ENCODE measurements around the gene TOMM7.
"Not testable (repeated sequence)": the region's sequence is repeated elsewhere in the genome, so short reads cannot be mapped to it uniquely, and the experiment has no call there.

The TOMM7 gene

GRCh38 chr7:22827563-22827962, 4.9 kb upstream of the TOMM7 start:
- no peak for DNase-seq (ENCODE audit: low read depth)
- no peak overlapping the region for H3K4me3 ChIP-seq (ENCODE audit: low read depth, low read length)

DNA sequence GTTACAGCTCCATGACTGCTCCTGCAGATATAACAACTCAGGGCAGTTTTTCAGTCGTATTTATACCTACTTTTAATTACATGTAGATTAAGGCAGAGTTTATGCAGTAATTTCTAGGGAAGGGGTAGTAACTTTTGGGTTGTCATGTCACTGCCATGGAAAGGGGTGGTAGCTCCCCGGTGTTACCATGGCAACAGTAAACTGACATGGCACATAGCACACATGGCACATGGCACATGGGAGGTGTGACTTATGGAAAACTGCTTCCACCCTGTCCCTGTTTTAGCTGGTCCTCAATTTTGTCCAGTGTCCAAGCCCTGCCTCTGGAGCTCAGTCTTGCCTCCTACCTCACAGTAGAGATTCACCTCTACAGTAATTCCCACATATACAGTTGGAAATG, 3.9 kb upstream of the TOMM7 start:
- no peak for DNase-seq (ENCODE audit: low read depth)
- H3K4me3 ChIP-seq (ENCODE audit: low read depth, low read length), result no peak overlapping the region

DNA sequence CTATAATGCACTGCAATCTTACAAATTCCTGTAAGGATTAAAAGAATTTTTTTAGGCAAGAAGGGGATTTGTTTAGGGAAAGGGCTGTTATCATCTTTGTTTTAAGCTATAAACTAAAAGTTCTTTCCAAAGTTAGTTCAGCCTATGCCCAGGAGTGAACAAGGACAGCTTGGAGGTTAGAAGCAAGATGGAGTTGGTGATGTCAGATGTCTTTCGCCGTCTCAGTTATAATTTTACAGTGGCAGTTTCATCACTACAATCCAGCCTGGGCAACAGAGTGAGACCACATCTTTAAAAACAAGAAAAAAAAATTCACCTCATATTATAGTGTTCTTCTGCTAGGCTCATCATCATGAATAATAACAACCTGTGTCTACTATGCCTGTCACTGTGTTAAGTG, 2.1 kb upstream of the TOMM7 start:
- DNase-seq (ENCODE audit: low read depth), result no peak
- H3K4me3 ChIP-seq (ENCODE audit: low read depth, low read length), result no peak overlapping the region

GRCh38 chr7:22823142-22823497, 471 bp upstream of the TOMM7 start:
- DNase-seq (ENCODE audit: low read depth), result no peak
- peak overlapping the region; percentile 97 for H3K4me3 ChIP-seq (ENCODE audit: low read depth, low read length)

GRCh38 chr7:22821702-22822485, 755 bp downstream of the TOMM7 start:
- peak overlapping the region; percentile 97 for H3K4me3 ChIP-seq (ENCODE audit: low read depth, low read length)
- no peak for DNase-seq (ENCODE audit: low read depth)

DNA sequence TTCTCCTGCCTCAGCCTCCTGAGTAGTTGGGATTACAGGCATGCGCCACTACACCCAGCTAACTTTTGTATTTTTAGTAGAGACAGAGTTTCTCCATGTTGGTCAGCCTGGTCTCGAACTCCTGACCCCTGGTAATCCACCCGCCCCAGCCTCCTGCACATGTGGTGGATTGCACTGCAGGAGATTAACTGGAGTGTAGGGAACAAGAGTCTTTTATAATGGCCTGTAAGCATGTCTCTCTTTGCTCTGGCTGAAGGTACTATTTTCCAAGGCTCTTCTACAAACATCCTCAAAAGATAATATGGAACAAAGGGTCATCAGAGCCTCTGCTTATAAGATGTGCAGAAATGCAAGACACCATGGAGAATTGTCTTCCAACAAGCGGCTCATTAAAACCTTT, 3.2 kb downstream of the TOMM7 start:
- H3K4me3 ChIP-seq (ENCODE audit: low read depth, low read length), result no peak overlapping the region
- no peak for DNase-seq (ENCODE audit: low read depth)

DNA sequence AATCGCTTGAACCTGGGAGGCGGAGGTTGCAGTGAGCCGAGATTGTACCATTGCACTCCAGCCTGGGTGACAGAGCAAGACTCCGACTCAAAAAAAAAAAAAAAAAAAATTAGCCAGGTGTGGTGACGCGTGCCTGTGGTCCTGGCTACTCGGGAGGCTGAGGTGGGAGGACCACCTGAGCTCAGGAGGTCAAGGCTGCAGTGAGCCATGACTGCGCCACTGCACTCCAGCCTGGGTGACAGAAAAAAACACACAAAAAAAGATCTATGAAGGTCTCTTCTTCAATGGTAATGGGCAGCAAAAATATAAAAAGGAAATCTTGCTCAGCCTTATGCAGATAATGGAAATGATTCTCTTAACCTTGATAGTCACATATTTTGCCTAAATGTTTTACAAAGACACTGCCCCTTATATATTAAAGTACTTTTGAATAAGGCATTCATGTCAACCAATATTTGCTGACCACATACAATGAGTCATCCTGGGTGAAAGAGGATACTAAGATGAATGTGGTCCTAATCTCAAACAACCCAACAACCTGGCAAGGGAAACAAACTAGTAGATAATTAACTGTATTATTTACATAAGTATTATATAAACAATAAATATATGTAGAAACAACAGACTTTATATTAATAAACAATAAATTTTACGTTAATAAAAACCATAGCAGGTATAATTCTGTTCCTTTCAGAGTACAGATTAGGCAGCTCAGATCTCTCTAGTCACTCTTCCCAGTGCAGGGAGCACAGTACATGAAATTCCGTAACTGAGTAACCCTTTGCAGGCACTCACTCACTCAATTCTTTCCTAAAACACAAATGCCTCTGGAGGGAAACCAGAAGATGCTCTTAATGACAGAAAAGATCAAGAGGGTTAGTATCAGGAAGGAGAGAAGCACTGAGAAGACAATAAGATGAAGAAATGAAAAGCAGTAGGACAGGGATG, 8.1 kb downstream of the TOMM7 start:
- no peak for DNase-seq (ENCODE audit: low read depth)
- no peak overlapping the region for H3K4me3 ChIP-seq (ENCODE audit: low read depth, low read length)

GRCh38 chr7:22812353-22812752, 10.3 kb downstream of the TOMM7 start:
- no peak for DNase-seq (ENCODE audit: low read depth)
- no peak overlapping the region for H3K4me3 ChIP-seq (ENCODE audit: low read depth, low read length)

DNA sequence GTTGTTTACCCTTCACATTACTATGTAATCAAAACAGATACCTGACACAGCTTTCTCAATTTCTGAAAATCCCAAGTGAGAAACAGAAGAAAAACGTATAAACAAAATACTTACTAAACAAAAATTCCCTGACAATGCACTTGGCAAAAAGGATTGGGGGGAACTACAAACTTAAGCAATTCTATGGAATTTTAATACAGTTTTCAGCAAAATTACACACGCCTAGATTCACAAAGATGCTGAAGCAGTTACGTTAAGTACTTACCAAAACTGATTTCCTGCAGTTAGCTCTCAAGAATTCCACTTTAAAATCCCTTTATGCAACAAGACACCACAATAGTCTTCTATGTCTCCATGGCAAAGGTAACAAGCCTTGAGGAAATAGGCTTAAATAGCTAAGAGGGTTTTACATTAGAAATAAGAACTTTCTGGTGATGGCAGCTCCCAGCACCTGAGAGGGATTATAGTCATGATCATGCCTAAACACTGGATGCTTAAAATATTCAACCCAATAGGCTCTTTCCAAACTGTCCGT, 10.8 kb downstream of the TOMM7 start:
- DNase-seq (ENCODE audit: low read depth), result no peak
- no peak overlapping the region for H3K4me3 ChIP-seq (ENCODE audit: low read depth, low read length)

DNA sequence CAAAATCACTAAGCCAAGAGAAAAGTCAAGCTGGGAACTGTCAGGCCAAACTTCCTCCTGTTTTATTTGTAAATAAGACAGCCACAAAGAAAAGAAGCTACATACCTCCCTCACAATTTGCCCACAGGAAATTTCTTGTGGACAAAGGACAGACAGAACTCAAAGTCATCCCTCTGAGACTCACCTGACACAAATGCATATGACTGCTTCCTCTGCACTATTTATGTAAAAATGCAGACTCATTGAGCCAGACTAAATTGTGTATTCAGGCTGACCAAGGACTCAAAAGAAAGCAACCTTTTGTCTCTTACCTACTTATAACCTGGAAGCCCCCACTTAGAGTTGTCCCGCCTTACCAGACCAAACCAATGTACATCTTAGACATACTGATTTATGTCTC, 11.8 kb downstream of the TOMM7 start:
- no peak overlapping the region for H3K4me3 ChIP-seq (ENCODE audit: low read depth, low read length)

GRCh38 chr7:22809902-22810642, 12.6 kb downstream of the TOMM7 start:
- DNase-seq (ENCODE audit: low read depth), result no peak
- H3K4me3 ChIP-seq (ENCODE audit: low read depth, low read length), result no peak overlapping the region

More for the DNA sequence above, 11.8 kb downstream of the TOMM7 start:
- no peak for DNase-seq (ENCODE audit: low read depth)

DNA sequence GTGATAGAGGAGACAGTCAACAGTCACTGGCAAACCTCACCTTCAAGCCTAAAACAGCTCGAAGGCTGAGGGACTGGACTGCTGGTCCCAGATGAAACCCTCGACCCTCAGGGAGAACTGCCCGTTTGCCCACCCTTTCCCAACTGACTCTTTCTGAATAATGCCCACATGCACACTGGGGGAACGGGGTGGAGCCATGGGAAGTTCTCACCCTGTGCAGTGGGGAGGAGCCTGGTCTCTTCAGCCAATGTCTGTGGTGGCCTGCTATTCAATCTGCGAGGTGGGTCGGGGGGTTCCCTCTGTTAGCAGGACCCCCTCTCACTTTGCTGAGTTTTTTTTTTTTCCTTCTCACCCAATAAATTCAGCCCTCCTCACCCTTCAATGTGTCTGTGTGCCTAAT, 14.5 kb downstream of the TOMM7 start:
- no peak for DNase-seq (ENCODE audit: low read depth)
- H3K4me3 ChIP-seq (ENCODE audit: low read depth, low read length), result no peak overlapping the region

DNA sequence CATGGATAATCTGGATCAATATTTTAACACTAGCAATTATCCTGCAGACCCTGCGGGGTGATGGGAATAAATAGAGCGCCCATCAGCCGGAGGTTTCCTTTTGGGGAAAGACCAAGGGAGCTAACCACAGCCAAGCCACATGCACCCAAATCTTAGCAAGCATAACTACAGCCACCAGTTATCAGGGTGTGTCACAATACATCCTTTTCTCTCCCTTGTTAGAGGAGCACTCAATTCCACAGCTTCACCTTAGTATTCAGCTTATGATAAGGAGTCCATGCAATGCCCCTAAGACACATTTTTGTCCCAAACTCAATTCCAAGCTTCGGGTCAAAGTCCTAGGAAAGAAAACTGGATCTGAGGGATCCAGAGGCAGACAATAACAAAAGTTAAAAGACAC, 15.9 kb downstream of the TOMM7 start:
- H3K4me3 ChIP-seq (ENCODE audit: low read depth, low read length), result no peak overlapping the region
- no peak for DNase-seq (ENCODE audit: low read depth)

DNA sequence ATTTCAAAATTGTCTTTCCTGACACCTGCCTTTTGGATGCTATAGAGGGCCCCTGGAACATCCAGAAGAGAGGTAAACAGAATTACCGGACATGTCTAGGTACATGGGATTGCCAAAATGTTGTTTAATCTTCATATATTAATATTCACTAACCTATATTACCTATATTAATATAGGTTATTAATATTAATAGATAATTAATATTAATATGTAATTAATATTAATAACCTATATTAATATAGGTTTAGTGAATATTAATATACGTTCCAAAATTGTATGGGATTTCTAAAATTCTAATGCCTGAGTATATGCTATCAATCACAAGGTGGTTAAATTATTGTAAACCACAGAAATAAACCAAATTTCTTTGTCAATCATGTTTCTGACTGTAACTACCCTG, 17.4 kb downstream of the TOMM7 start:
- DNase-seq (ENCODE audit: low read depth), result no peak

DNA sequence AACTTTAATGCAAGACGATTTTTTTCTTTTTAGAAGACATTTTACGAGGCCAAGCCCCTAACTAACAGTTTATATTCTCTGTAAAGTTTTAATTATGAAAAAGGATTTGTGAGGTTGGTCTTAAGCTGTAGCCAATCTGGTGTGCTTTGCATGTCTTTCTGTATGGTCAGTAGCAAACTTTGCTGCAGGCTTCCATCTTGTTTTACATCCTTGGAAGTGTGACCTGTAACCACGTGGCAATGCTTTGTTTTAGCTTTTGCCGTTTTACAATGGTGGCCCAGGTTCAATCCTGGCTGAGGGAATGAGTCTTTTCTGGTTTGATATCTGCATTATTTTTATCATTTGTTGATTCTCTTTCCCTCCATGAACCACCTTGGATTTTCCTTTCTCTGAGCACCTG, 19.8 kb downstream of the TOMM7 start:
- not testable (repeated sequence) for DNase-seq (ENCODE audit: low read depth); H3K4me3 ChIP-seq (ENCODE audit: low read depth, low read length)

More for the DNA sequence above, 17.4 kb downstream of the TOMM7 start:
- no peak overlapping the region for H3K4me3 ChIP-seq (ENCODE audit: low read depth, low read length)

- DNase-seq (ENCODE audit: low read depth), result no peak
- H3K4me3 ChIP-seq (ENCODE audit: low read depth, low read length), result no peak overlapping the region
These were observed 20.2 kb downstream of the TOMM7 start for GRCh38 chr7:22802426-22802825.

GRCh38 chr7:22801912-22802311, 20.7 kb downstream of the TOMM7 start:
- no peak overlapping the region for H3K4me3 ChIP-seq (ENCODE audit: low read depth, low read length)
- DNase-seq (ENCODE audit: low read depth), result no peak

GRCh38 chr7:22799633-22800032, 23.0 kb downstream of the TOMM7 start:
- DNase-seq (ENCODE audit: low read depth), result no peak

DNA sequence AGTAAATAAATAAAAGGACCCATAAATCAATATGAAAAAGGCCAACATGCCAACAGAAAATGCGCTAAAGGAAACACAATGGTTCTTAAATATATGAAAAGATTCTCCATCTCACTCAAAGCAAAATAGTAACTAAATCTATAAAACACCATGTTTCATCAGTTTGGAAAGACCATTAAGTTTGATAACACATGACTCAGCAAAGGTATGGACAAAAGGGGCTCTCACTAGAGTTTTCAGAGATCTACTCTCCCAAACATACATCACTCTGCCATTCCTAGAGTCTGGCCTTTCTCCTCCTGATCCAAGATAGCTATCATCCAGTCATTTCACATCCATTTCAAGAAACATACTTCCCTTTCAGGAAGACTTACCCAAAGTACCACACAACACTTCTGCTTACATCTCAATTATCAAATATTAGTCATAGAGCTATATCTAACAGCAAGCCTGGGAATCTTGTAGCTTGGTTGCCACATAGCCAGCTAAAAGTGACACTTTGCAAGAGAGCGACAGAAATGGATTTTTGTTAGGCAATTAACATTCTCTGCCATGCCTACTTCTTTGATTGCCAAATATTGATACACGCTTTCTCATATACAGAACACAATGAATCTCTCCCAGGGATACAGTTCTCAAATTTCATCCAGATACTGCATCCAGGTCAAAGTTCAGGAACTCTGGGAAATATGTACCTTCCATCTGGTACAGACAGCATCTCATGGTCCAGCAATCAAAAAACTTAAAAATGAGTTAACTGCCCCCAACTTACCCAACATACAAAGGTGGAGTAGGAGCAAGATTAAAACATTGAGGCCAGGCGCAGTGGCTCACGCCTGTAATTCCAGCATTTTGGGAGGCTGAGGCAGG, 28.8 kb downstream of the TOMM7 start:
- DNase-seq (ENCODE audit: low read depth), result no peak
- no peak overlapping the region for H3K4me3 ChIP-seq (ENCODE audit: low read depth, low read length)

More at GRCh38 chr7:22799633-22800032, 23.0 kb downstream of the TOMM7 start:
- H3K4me3 ChIP-seq (ENCODE audit: low read depth, low read length), result no peak overlapping the region

All from skeletal muscle cell (primary cell).